Adrenal gland (tissue), 12 donors: ENCODE measurements around the gene PFN1. TPM values are rescaled to one million over a fixed set of nuclear protein-coding genes. Genes with fewer than 3 reads are reported as not detected.

Source experiments
- DNase-seq, 7 donors: peaks; one replicate each; pipeline ENCODE4 v3.0.0-alpha.2; 2019 to 2020
- H3K27ac ChIP-seq, 5 donors: fragments of 200-600 bp; sonication (generic) in 4 of 5; 1 replicate in 3 of 5; 2 replicates in 2 of 5; pipeline versions ENCODE4 v1.5.1 to v1.8.0; 2016 to 2020; ENCODE audit warnings: mild to moderate bottlenecking in 1 of 5
- H3K27me3 ChIP-seq: fragments of 200-600 bp; 2 replicates; pipeline ENCODE4 v1.8.0; 2021
- H3K36me3 ChIP-seq, 2 donors: fragments of 200-600 bp; replicated peaks in 1 of 2; 1 replicate in 1 of 2; 2 replicates in 1 of 2; pipeline versions ENCODE4 v1.5.1 to v1.8.0; 2018 to 2022
- H3K4me1 ChIP-seq, 2 donors: fragments of 200-600 bp; replicated peaks in 1 of 2; 1 replicate in 1 of 2; 2 replicates in 1 of 2; pipeline versions ENCODE4 v1.5.1 to v1.8.0; 2018 to 2021
- H3K4me3 ChIP-seq, 4 donors: fragments of 200-600 bp; sonication (generic) in 3 of 4; one replicate each; pipeline ENCODE4 v1.5.1; 2016 to 2018
- H3K9me3 ChIP-seq, 3 donors: fragments of 200-600 bp; sonication (generic) in 1 of 3; replicated peaks in 1 of 3; 1 replicate in 2 of 3; 2 replicates in 1 of 3; pipeline versions ENCODE4 v1.5.1 to v1.8.0; 2016 to 2021
- CTCF ChIP-seq, 6 experiments: fragments of 450-650 bp in 4 of 6; fragments of 200-600 bp in 2 of 6; sonication (generic) in 1 of 6; IDR thresholded peaks; 1 replicate in 5 of 6; 2 replicates in 1 of 6; pipeline versions ENCODE4 v1.5.1 to v1.8.0; 2016 to 2021; ENCODE audit warnings: antibody characterized with exemption in 6 of 6, mild to moderate bottlenecking in 2 of 6, moderate library complexity in 1 of 6
- POLR2A ChIP-seq, 2 donors: fragments of 450-650 bp; IDR thresholded peaks; one replicate each; pipeline ENCODE4 v1.6.1; 2017; ENCODE audit warnings: antibody characterized with exemption in 2 of 2, mild to moderate bottlenecking in 2 of 2, moderate library complexity in 1 of 2
- WGBS, 4 donors: extraction: QIAGEN DNeasy Blood & Tissue Kit in 2 of 4; methylation state at CpG; one replicate each; pipeline versions ENCODE4 v1.1.5 to v1.1.7; 2013 to 2017; 5-methylcytosine and 5-hydroxymethylcytosine counted together
- intact Hi-C, 2 donors: fragments of 100-400 bp; cut with DNase I; formaldehyde crosslinking; loops; one replicate each; pipeline versions ENCODE4 v1.14.1 to v1.15.0; 2022 to 2023
- polyA plus RNA-seq, 3 donors: library from polyadenylated mRNA; stranded (reverse); fragments of 200-250 nt in 2 of 3; fragments of 350-450 nt in 1 of 3; fragmentation: Illumina TruSeq in 1 of 3; extraction: RNeasy Lipid Tissue Mini Kit (QIAGEN cat#74804) in 1 of 3; gene quantifications; one replicate each; pipeline ENCODE4 v1.2.3, GENCODE V29; 2013 to 2014
- total RNA-seq, 9 donors: library from RNA; depleted of rRNA in 4 of 9; stranded (reverse); fragments of >200 nt in 4 of 9; fragments of 120-200 nt in 1 of 9; fragmentation: NEBNext Ultra II Directional in 1 of 9; extraction: Animal tissue kit (Norgen Biotek cat#: 25700) in 1 of 9; gene quantifications; one replicate each; pipeline versions ENCODE4 v1.1.0 to v1.2.4, GENCODE V29; 2013 to 2023
- donor health status: healthy with polysubstance abuse.
- donor health status: Bipolar disorder and iron deficiency.
- donor health status: DM: yes; HTN: yes; CAD: no.
- donor health status: DM: no; HTN: no; CAD: no.
- donor health status: DM: no; HTN: no; CAD: no.
- donor health status: DM: yes; HTN: yes; CAD: no.

PFN1 gene
- total and polyA plus RNA-seq, 12 donors = 310 to 1,056 (median 423) TPM

- WGBS, 4 donors = 82 to 89% (median 88%) methylated on average over 9 of the region's 9 CpGs
- Histone ChIP-seq H3K27ac (no peak overlapping the region), H3K4me1 (peaks cover under 1 to 15% of the 10 kb centered on the region in 2 donors), H3K27me3 (no peaks in the 10 kb centered on the region), H3K36me3 (peaks cover 0 to 67% of the 10 kb centered on the region in 2 donors), H3K9me3 (no peaks in the 10 kb centered on the region), H3K4me3 (no peak overlapping the region)
- TF ChIP-seq CTCF (IDR thresholded peaks at IDR 0.05) = no peak
- TF ChIP-seq POLR2A (IDR thresholded peaks at IDR 0.05) = no peak
- DNase-seq = no peak
- intact Hi-C loops = no loop called here
These were observed 25.9 kb upstream of the PFN1 start for GRCh38 chr17:4974115-4974670.

- intact Hi-C loops = no loop called here
- no peak for TF ChIP-seq POLR2A (IDR thresholded peaks at IDR 0.05)
- no peak for TF ChIP-seq CTCF (IDR thresholded peaks at IDR 0.05)
- Histone ChIP-seq H3K27me3 (no peaks in the 10 kb centered on the region), H3K36me3 (peaks cover 0 to 59% of the 10 kb centered on the region in 2 donors), H3K4me3 (no peak overlapping the region), H3K4me1 (peaks cover 7 to 22% of the 10 kb centered on the region in 2 donors), H3K27ac (no peak overlapping the region), H3K9me3 (no peaks in the 10 kb centered on the region)
- 77 to 86% (median 83%) methylated on average over 10 of the region's 10 CpGs for WGBS, 4 donors
- no peak for DNase-seq
These were observed 25.2 kb upstream of the PFN1 start for GRCh38 chr17:4973256-4974114.

GRCh38 chr17:4972752-4973151, 24.4 kb upstream of the PFN1 start:
- Histone ChIP-seq H3K27ac (no peak overlapping the region), H3K9me3 (no peaks in the 10 kb centered on the region), H3K4me1 (peaks cover 13 to 29% of the 10 kb centered on the region in 2 donors), H3K4me3 (no peak overlapping the region), H3K27me3 (no peaks in the 10 kb centered on the region), H3K36me3 (peaks cover 0 to 52% of the 10 kb centered on the region in 2 donors)
- TF ChIP-seq CTCF (IDR thresholded peaks at IDR 0.05) (no peak), POLR2A (IDR thresholded peaks at IDR 0.05) (no peak)
- intact Hi-C loops = no loop called here
- WGBS, 4 donors = 85 to 95% (median 87%) methylated on average over 12 of the region's 12 CpGs
- no peak for DNase-seq

- H3K9me3 ChIP-seq = no peaks in the 10 kb centered on the region
- intact Hi-C loops = no loop called here
- no peak for DNase-seq
- H3K4me3 ChIP-seq = no peak overlapping the region
- TF ChIP-seq POLR2A (IDR thresholded peaks at IDR 0.05) (no peak), CTCF (IDR thresholded peaks at IDR 0.05) (no peak)
- peaks cover 13 to 29% of the 10 kb centered on the region in 2 donors for H3K4me1 ChIP-seq
- WGBS, 4 donors = 90 to 94% (median 92%) methylated on average over 10 to 12 of the region's 12 CpGs
- no peaks in the 10 kb centered on the region for H3K27me3 ChIP-seq
- peak overlapping the region in 1 of 5 donors; percentile 9 for H3K27ac ChIP-seq
- H3K36me3 ChIP-seq = peaks cover 0 to 48% of the 10 kb centered on the region in 2 donors
These were observed 24.0 kb upstream of the PFN1 start for GRCh38 chr17:4972322-4972721.
